SU-DHL-6 (cell line): ENCODE data around the gene PLEKHM1.

Source experiments
- H2AFZ ChIP-seq: fragments of 200-600 bp; sonication (generic); 2 replicates; pipeline ENCODE4 v1.6.1; 2014; ENCODE audit warnings: low read depth, mild to moderate bottlenecking, moderate library complexity, mixed read lengths, antibody characterized with exemption, low read length; ENCODE audit not compliant: severe bottlenecking
- H3F3A ChIP-seq: fragments of 200-600 bp; shearing (Covaris generic); 2 replicates; pipeline ENCODE4 v1.6.0; 2016; ENCODE audit warnings: antibody characterized with exemption, mild to moderate bottlenecking; ENCODE audit not compliant: insufficient read depth
- H3K27ac ChIP-seq: fragments of 200-600 bp; sonication (generic); 2 replicates; pipeline ENCODE4 v1.5.1; 2016; ENCODE audit warnings: low read depth, mild to moderate bottlenecking, low read length, moderate library complexity, mixed read lengths
- H3K27me3 ChIP-seq: fragments of 200-600 bp; sonication (generic), shearing (Covaris generic); 2 replicates; pipeline ENCODE4 v1.6.0; 2014; ENCODE audit warnings: mild to moderate bottlenecking, low read length
- H3K36me3 ChIP-seq: fragments of 200-600 bp; sonication (generic); 2 replicates; pipeline ENCODE4 v1.6.1; 2014; ENCODE audit warnings: mild to moderate bottlenecking, low read length, mixed read lengths
- H3K4me2 ChIP-seq: fragments of 300-600, 200-600 bp; shearing (Covaris generic), sonication (generic); 2 replicates; pipeline ENCODE4 v1.6.0; 2014; ENCODE audit warnings: low read length, low read depth, mild to moderate bottlenecking; ENCODE audit not compliant: poor library complexity, severe bottlenecking
- H3K4me3 ChIP-seq: fragments of 200-600 bp; sonication (generic); 2 replicates; pipeline ENCODE4 v1.5.1; 2014; ENCODE audit warnings: antibody characterized with exemption, low read length, mild to moderate bottlenecking, mixed read lengths; ENCODE audit not compliant: insufficient read depth, poor library complexity, severe bottlenecking
- H3K79me2 ChIP-seq: fragments of 200-600 bp; sonication (generic); 2 replicates; pipeline ENCODE4 v1.6.1; 2014; ENCODE audit warnings: mild to moderate bottlenecking, low read length, moderate library complexity; ENCODE audit not compliant: insufficient read depth
- H3K9ac ChIP-seq: fragments of 200-600 bp; sonication (generic); 2 replicates; pipeline ENCODE4 v1.7.0; 2014; ENCODE audit warnings: mild to moderate bottlenecking, low read length
- H3K9me2 ChIP-seq: fragments of 200-600 bp; sonication (generic); replicated peaks from 2 replicates; pipeline ENCODE4 v1.6.1; 2014; ENCODE audit warnings: low read length; ENCODE audit not compliant: insufficient read depth
- H3K9me3 ChIP-seq: fragments of 200-600 bp; sonication (generic); 2 replicates; pipeline ENCODE4 v1.6.1; 2014; ENCODE audit warnings: low read length, mixed read lengths; ENCODE audit not compliant: insufficient read depth
- H4K20me1 ChIP-seq: fragments of 200-600 bp; sonication (generic); 2 replicates; pipeline ENCODE4 v1.6.1; 2014; ENCODE audit warnings: low read depth, mild to moderate bottlenecking, antibody characterized with exemption, low read length, moderate library complexity, mixed read lengths
- CTCF ChIP-seq: fragments of 200-600 bp; sonication (generic); IDR thresholded peaks from one replicate; pipeline ENCODE4 v1.5.1; 2017; ENCODE audit warnings: antibody characterized with exemption, mild to moderate bottlenecking, low read length, moderate library complexity; ENCODE audit not compliant: insufficient read depth, poor library complexity, severe bottlenecking
- EZH2phosphoT487 ChIP-seq: fragments of 200-600 bp; sonication (generic), shearing (Covaris generic); conservative IDR thresholded peaks from 2 replicates; pipeline ENCODE4 v1.6.1; 2018; ENCODE audit warnings: mild to moderate bottlenecking, antibody characterized with exemption, low read length, moderate library complexity, mixed read lengths

Gene PLEKHM1

DNA sequence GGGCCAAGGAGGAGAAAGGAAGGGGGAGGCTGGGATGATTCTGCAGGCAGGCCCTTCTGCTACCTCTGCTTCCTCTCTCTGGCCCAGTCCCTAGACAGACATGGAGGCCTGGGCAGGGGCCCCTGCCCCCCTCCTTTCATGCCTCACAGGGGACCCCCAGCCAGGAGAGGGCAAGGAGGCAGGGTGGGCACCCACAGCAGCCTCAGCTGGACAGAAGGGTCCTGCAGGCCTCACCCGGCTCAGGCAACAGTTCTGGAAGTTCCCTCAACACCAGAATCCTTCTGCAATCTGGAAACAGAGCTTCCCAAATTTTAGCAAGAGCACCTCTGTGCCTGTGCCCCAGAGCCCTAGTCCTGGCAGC lies 66.6 kb downstream of the PLEKHM1 start:
- Histone ChIP-seq H3K9me2 (no peaks in the 10 kb centered on the region), H3K36me3 (no peaks in the 10 kb centered on the region), H3F3A (peaks cover 8% of the 10 kb centered on the region), H3K27ac (no peak overlapping the region), H2AFZ (no peak overlapping the region), H3K79me2 (no peaks in the 10 kb centered on the region), H3K4me3 (no peak overlapping the region), H3K9me3 (no peaks in the 10 kb centered on the region), H3K4me2 (no peak overlapping the region), H3K27me3 (no peaks in the 10 kb centered on the region), H4K20me1 (no peaks in the 10 kb centered on the region), H3K9ac (no peak overlapping the region)
- no peak for TF ChIP-seq EZH2phosphoT487
- TF ChIP-seq CTCF, result no peak

DNA sequence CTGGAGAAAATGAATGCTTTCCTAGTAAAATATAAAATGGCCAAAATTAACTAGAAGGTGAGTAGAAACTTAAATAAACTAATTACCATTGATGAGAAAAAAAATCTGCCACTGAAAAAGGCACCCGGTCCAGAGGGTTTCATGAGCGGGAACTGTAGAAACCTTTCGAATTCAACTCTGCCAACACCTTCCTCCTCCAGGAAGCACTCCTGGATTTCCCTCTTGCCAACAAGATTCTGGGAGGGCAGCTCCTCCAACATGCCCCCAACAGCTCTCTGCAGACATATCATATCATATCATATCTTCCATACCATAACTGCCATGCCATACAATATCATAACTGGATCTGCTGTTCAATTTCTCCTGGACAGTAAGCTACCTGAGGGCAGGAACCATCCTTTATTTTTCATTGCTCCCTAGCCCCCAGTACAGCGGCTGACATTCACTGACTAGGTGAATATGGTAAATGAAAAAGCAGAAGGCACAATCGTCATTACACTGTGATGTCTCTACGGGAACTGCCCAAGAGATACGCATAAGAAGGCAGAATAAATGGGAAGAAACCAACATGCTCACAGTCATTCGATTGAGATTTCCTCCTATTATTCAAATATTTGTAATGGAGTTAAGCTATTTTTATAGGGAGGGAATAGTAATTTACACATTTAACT lies 67.1 kb downstream of the PLEKHM1 start:
- Histone ChIP-seq H3K27ac (no peak overlapping the region), H4K20me1 (no peaks in the 10 kb centered on the region), H3K9me2 (no peaks in the 10 kb centered on the region), H3K9ac (no peak overlapping the region), H3K27me3 (no peaks in the 10 kb centered on the region), H3K9me3 (no peaks in the 10 kb centered on the region), H3F3A (peaks cover 3% of the 10 kb centered on the region), H3K4me2 (no peak overlapping the region), H3K4me3 (no peak overlapping the region), H2AFZ (no peak overlapping the region), H3K79me2 (no peaks in the 10 kb centered on the region), H3K36me3 (no peaks in the 10 kb centered on the region)
- TF ChIP-seq CTCF (no peak), EZH2phosphoT487 (no peak)

- TF ChIP-seq CTCF, result no peak
- TF ChIP-seq EZH2phosphoT487, result no peak
- H3F3A ChIP-seq, result no peaks in the 10 kb centered on the region
- no peaks in the 10 kb centered on the region for H3K9me2 ChIP-seq
- H3K36me3 ChIP-seq, result no peaks in the 10 kb centered on the region
- H2AFZ ChIP-seq, result no peak overlapping the region
- no peaks in the 10 kb centered on the region for H3K79me2 ChIP-seq
- no peaks in the 10 kb centered on the region for H4K20me1 ChIP-seq
- H3K27me3 ChIP-seq, result no peaks in the 10 kb centered on the region
- H3K4me3 ChIP-seq, result no peak overlapping the region
- H3K9ac ChIP-seq, result no peak overlapping the region
- H3K4me2 ChIP-seq, result no peak overlapping the region
- no peaks in the 10 kb centered on the region for H3K9me3 ChIP-seq
- no peak overlapping the region for H3K27ac ChIP-seq
These were observed 75.3 kb downstream of the PLEKHM1 start for GRCh38 chr17:45414990-45415881.
